Measurements from ENCODE around the gene YTHDF2.

Gene YTHDF2

GRCh38 chr1:28801461-28801860 is 64.7 kb downstream of the YTHDF2 start:
- DNase-seq (ENCODE audit: low spot score), result no peak

DNA sequence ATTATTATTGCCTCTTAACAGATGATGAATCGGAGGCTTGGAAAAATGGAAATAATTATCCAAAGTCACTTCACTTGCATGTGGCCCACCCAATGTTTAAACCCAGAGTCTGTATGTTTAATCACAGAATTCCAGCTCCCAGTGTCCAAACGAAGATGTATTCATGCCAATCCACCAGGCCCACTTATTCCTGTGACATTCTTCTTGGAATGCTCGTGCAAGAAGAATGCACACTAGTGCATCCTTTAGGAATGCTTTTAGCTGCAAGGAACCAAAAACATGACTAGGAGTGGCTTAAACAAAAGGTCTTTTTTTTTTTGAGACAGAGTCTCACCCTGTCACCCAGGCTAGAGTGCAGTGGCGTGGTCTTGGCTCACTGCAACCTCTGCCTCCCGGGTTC is 66.3 kb downstream of the YTHDF2 start:
- no peak for DNase-seq (ENCODE audit: low spot score)

GRCh38 chr1:28803662-28804061 is 66.9 kb downstream of the YTHDF2 start:
- DNase-seq (ENCODE audit: low spot score), result no peak

- DNase-seq (ENCODE audit: low spot score), result no peak
Measured at GRCh38 chr1:28804071-28804470, 67.3 kb downstream of the YTHDF2 start.

DNA sequence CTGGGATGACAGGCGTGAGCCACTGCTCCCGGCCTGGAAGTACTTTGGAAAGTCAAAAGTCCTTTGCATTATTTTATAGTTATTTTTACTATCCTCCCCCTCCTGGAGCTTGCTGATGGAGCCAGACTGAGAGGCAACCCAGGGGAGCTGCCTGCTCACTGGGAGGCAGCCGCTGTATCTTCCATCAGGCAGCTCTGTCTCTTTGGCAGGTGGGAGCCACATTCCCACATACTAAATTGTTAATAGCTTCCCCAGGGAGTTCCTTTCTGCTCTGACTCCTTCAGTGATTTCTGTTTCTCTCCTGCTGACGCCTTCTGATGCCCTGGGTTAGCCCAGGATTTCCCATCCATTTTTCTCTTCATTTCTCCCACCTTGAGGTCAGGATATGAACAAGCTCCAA is 70.3 kb downstream of the YTHDF2 start:
- DNase-seq (ENCODE audit: low spot score), result no peak

GRCh38 chr1:28807986-28808385 is 71.2 kb downstream of the YTHDF2 start:
- no peak for DNase-seq (ENCODE audit: low spot score)

GRCh38 chr1:28811369-28811765 is 74.6 kb downstream of the YTHDF2 start:
- DNase-seq (ENCODE audit: low spot score), result no peak

DNA sequence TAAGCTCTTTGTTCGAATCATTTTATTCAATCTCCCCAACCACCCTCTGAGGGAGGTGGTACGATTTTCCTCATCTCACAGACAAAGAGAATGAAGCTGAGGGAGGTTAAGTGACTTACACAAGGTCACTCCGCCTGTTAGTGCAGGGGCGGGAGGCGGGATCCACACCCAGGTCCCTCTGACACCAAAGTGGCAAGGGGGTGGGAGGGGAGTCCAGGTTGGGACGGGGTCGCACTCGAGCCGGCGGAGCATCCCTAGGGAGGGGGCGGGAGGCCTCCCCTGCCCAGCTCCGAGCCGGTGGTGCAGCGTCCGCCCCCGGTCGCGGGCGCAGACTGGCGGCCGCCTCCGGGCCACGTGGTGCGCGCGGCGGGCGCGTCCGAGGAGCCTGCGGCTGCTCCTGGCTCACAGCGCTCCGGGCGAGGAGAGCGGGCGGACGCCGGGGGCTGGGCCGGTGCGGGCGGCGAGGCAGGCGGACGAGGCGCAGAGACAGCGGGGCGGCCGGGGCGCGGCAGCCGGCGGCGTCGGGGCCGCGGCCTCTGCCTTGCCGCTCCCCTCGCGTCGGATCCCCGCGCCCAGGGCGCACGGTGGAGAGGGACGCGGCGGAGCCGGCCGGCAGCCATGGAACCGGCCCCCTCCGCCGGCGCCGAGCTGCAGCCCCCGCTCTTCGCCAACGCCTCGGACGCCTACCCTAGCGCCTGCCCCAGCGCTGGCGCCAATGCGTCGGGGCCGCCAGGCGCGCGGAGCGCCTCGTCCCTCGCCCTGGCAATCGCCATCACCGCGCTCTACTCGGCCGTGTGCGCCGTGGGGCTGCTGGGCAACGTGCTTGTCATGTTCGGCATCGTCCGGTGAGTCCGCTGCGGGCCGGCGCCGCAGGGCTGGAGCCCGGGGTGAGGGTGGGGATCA is 75.3 kb downstream of the YTHDF2 start, which contains the start of gene OPRD1:
TSS of gene OPRD1 (plus strand) at position 405 of the 903 bp plus-strand sequence. CDS start at position 619, 214 bp downstream.
- DNase-seq (ENCODE audit: low spot score), result no peak

GRCh38 chr1:28812669-28813468 is 76.1 kb downstream of the YTHDF2 start:
- no peak for DNase-seq (ENCODE audit: low spot score)

DNA sequence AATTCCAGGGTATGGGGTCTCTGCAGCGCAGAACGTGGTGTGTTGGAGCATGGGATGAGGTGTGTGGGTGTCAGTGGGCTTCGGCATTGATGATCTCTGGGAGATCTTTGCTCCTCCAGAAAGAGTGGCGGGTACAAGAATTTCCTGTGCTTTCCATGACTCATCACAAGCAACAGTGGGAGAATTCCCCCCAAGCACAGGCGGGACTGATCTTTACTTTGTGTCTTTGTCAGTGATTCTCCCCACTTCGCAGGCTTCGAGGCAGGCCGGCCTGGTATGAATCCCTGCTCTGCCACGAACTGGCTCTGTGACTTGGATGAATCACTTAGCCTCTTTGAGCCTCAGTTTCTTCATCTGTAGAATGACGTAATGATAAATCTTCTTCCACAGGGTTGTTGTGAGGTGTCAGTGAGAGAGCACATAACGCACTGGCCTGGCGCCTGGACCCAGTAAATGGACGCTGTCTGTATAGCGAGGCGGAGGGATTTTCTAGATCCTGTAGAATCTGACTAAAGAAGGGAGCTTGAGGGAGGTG is 77.3 kb downstream of the YTHDF2 start:
- no peak for DNase-seq (ENCODE audit: low spot score)

DNA sequence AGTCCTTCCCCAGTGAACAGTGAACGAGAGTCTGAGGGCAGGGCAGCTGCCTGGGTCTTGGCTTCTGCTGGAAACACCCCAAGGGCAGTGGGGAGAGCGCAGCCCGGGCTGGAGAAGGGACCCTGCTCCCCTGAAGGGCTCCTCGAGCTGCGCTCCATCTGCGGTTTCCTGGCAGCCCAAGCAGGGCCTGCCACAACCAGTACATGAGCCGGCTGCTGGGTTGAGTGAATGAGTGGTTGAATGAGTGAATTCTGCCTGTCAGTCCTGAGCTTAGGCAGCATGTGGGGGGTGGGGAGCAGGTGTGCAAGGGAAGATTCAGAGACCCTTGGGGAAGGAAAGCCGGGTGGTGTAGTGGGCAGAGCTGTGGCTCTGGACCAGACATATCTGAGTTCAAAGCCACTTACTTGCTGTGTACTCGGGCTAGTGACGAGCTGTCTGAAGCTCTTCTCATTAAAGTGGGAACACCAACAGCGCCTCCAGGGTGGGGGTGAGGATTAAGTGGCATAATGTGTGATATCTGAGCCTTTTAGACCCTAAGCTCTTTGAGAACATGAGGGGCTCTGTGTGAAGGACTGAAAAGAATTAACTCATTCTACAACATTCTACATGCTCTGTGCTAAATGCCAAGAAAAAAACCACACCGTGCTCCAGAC is 78.9 kb downstream of the YTHDF2 start:
- DNase-seq (ENCODE audit: low spot score), result no peak

DNA sequence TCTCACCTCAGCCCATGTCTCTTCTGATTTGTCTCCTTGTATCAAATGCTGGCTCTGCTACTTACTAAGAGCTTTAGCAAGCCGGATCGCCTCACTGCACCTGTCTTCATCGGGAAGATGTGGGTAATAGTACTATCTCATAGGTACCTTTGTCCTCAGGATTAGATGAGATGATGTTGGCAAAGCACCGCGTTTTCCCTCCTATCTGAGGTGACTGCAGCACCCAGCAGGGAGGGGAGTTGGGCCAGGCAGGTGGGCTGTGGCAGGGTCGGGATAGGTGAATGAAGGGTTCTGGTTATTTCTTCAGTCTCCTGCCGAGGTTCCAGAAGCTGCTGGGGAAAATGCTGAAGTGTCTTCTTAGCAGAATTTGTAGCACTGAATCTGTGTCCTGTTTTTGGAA is 80.4 kb downstream of the YTHDF2 start:
- DNase-seq (ENCODE audit: low spot score), result no peak

DNA sequence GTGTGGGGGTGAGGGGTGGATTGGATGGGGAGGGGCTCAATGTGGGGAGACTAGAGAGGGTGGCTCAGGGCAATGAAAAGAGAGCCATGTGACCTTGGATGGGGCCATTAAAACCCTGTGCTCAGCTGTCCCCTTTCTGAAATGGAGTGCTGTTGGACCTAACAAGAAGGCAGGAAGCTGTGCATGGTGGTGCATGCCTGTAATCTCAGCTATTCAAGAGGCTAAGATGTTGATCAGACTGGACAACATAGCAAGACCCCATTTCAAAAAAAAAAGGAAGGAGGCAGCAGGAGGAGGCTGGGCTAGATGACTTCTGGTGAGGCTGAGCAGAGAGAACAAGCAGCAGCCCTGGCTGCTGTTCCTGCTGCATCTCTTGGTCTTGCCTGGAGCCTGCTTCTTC is 82.3 kb downstream of the YTHDF2 start:
- no peak for DNase-seq (ENCODE audit: low spot score)

Data from RKO (cell line).